GM21367 (cell line): ENCODE results near the gene TMEM109.

ENCODE experiments used
- ATAC-seq: cut with Tn5 transposase; IDR thresholded peaks from one replicate; pipeline ENCODE4 v1.9.1; 2021; ENCODE audit not compliant: unreplicated experiment

Gene TMEM109

GRCh38 chr11:60924906-60925853 lies 11.2 kb downstream of the TMEM109 start:
- no peak for ATAC-seq

GRCh38 chr11:60925868-60926267 lies 11.9 kb downstream of the TMEM109 start:
- ATAC-seq: no peak

- no peak for ATAC-seq
Observed at GRCh38 chr11:60926500-60926899, 12.5 kb downstream of the TMEM109 start.

GRCh38 chr11:60927061-60927592 lies 13.2 kb downstream of the TMEM109 start:
- ATAC-seq: no peak

GRCh38 chr11:60927600-60927999 lies 13.6 kb downstream of the TMEM109 start:
- ATAC-seq: no peak

GRCh38 chr11:60928563-60929001 lies 14.6 kb downstream of the TMEM109 start:
- ATAC-seq: no peak

- ATAC-seq: no peak
Observed at GRCh38 chr11:60929764-60930163, 15.8 kb downstream of the TMEM109 start.

GRCh38 chr11:60930394-60930793 lies 16.4 kb downstream of the TMEM109 start:
- no peak for ATAC-seq

- ATAC-seq: no peak
Observed at GRCh38 chr11:60931917-60932316, 18.0 kb downstream of the TMEM109 start.

GRCh38 chr11:60932605-60933356 lies 18.8 kb downstream of the TMEM109 start:
- ATAC-seq: no peak

- ATAC-seq: no peak
Observed at GRCh38 chr11:60933416-60934123, 19.6 kb downstream of the TMEM109 start.

- no peak for ATAC-seq
Observed at GRCh38 chr11:60934124-60934789, 20.3 kb downstream of the TMEM109 start.

GRCh38 chr11:60934790-60935605 lies 21.0 kb downstream of the TMEM109 start:
- no peak for ATAC-seq

GRCh38 chr11:60935676-60936442 lies 21.9 kb downstream of the TMEM109 start:
- ATAC-seq: no peak

GRCh38 chr11:60936467-60937143 lies 22.6 kb downstream of the TMEM109 start:
- no peak for ATAC-seq

- no peak for ATAC-seq
Observed at GRCh38 chr11:60937144-60937527, 23.2 kb downstream of the TMEM109 start.

GRCh38 chr11:60937811-60938210 lies 23.9 kb downstream of the TMEM109 start:
- no peak for ATAC-seq

- ATAC-seq: no peak
Observed at GRCh38 chr11:60938500-60938899, 24.5 kb downstream of the TMEM109 start.
